22Rv1 (cell line): ENCODE measurements around the gene GIMAP6.
"Not testable (repeated sequence)": the region's sequence is repeated elsewhere in the genome, so short reads cannot be mapped to it uniquely, and the experiment has no call there.

Source experiments
- ZFX ChIP-seq: fragments of 450-650 bp; IDR thresholded peaks from 2 replicates; pipeline ENCODE4 v1.6.1; 2017; ENCODE audit warnings: antibody characterized with exemption, borderline replicate concordance
- TF ChIP-seq, protein P1 (sequence below): fragments of 450-650 bp; IDR thresholded peaks from 2 replicates; pipeline ENCODE4 v1.5.1; 2017; ENCODE audit warnings: mild to moderate bottlenecking

DNA sequence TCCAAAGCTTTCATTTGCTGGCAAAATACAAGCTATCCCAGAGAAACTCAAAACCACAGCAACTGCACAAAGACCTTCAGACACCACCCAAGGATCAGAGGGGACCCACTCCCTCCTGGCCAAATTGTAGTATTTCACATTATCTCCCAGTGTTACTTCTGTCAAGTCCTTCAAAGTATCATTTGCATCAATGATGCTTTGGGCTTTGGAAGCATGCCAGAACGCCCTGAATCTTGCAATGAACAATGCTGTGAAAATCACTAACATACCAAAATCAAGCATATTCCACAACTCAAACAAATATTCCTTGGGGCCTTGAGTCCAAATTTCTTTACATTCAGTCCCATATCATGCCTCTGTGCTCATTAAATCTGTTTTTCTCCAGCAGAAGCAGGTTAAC lies 17.8 kb downstream of the GIMAP6 start:
- TF ChIP-seq, protein P1, sequence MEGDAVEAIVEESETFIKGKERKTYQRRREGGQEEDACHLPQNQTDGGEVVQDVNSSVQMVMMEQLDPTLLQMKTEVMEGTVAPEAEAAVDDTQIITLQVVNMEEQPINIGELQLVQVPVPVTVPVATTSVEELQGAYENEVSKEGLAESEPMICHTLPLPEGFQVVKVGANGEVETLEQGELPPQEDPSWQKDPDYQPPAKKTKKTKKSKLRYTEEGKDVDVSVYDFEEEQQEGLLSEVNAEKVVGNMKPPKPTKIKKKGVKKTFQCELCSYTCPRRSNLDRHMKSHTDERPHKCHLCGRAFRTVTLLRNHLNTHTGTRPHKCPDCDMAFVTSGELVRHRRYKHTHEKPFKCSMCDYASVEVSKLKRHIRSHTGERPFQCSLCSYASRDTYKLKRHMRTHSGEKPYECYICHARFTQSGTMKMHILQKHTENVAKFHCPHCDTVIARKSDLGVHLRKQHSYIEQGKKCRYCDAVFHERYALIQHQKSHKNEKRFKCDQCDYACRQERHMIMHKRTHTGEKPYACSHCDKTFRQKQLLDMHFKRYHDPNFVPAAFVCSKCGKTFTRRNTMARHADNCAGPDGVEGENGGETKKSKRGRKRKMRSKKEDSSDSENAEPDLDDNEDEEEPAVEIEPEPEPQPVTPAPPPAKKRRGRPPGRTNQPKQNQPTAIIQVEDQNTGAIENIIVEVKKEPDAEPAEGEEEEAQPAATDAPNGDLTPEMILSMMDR: not testable (repeated sequence)
- not testable (repeated sequence) for TF ChIP-seq ZFX
